SK-N-SH treated with all-trans-retinoic acid at 6 μM for 48 hours (cell line): ENCODE data around the gene SMIM41.

ENCODE experiments used
- PPARA ChIP-seq: fragments of 250-450 bp; sonication (Bioruptor Pico); IDR thresholded peaks from 2 replicates; pipeline ENCODE4 v1.5.0; 2020; ENCODE audit warnings: mild to moderate bottlenecking, borderline replicate concordance
- RARB ChIP-seq: fragments of 250-450 bp; sonication (Bioruptor Pico); IDR thresholded peaks from 2 replicates; pipeline ENCODE4 v1.8.0; 2021; ENCODE audit warnings: mild to moderate bottlenecking, moderate library complexity
- TCF4 ChIP-seq: fragments of 250-450 bp; sonication (Bioruptor Pico); IDR thresholded peaks from 2 replicates; pipeline ENCODE4 v1.8.0; 2021; ENCODE audit warnings: mild to moderate bottlenecking, moderate library complexity, borderline replicate concordance
- ZFP30 ChIP-seq: fragments of 450-650 bp; formaldehyde crosslinking; IDR thresholded peaks from 2 replicates; pipeline ENCODE4 v1.5.0; 2022; ENCODE audit warnings: mild to moderate bottlenecking, moderate library complexity

GRCh38 chr12:52141875-52142274, 62.4 kb downstream of the SMIM41 start:
- no peak for TF ChIP-seq RARB (CRISPR knock-in tag)
- TF ChIP-seq TCF4 (CRISPR knock-in tag), result no peak
- TF ChIP-seq PPARA, result no peak
- TF ChIP-seq ZFP30 (CRISPR knock-in tag), result no peak
